NCI-H69 (cell line): Measurements from ENCODE around the gene ASCC3.
"Not testable (repeated sequence)": the region's sequence is repeated elsewhere in the genome, so short reads cannot be mapped to it uniquely, and the experiment has no call there.

Experiments used
- DNase-seq: peaks from one replicate; lab custom pipeline; 2025; lab: John Stamatoyannopoulos, UW

ASCC3 gene

DNA sequence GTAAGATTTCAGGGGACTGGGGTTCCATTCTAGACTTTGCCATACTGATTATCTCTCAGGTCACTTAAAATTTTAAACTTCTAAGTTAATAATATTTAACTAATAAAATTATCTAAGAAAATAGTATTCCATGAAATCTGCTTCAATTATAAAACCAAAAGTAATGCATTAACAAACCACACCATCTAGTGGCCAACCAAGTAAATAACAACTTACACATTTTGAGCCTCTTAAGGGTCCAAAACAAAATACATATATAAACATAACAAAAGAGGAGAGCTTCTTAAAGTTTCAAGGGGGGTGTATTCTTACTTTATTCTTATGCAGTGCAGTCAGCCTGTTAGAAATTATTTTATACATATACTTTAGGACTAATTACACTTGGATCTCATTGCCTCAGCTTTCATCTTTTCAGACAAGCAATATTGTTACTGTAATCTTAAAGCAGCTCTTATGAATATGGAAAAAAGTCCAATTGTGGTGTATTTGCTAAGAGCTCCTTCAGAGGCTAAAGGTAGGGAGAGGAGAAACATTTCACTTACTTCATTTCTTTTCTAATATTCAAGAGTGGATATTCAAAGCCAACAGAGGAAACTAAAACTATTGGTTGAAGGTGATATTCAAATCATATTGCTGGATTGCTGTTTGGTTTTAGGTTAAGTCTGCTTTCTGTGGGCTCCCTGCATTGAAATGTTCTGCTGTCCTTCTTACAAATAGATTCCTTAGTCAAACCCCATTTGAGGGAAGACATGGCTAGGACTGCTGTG is 216.7 kb downstream of the ASCC3 start:
- peak; percentile 65 for DNase-seq

DNA sequence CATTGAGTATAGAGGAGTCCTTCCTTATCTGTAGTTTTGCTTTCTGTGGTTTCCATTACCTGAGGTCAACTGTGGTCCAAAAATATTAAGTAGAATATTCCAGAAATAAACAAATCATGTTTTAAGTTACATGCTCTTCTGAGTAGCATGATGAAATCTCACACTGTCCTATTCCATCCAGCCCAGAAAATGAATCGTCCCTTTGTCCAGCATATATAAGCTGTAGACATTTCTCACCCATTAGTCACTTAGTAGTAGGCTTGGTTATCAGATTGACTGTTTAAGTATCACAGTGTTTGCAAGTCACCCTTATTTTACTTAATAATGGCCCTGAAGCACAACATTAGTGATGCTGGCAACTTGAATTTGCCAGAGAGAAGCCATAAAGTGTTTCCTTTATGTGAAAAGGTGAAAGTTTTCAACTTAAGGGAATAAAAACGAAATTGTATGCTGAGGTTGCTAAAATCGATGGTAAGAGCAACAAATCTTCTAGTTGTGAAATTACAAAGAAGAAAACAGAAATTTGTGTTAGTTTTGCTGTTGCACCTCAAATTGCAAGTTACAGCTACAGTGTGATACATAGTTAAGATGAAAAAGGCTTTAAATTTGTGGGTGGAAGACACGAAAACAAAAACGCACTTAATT is 217.8 kb downstream of the ASCC3 start:
- no peak for DNase-seq

DNA sequence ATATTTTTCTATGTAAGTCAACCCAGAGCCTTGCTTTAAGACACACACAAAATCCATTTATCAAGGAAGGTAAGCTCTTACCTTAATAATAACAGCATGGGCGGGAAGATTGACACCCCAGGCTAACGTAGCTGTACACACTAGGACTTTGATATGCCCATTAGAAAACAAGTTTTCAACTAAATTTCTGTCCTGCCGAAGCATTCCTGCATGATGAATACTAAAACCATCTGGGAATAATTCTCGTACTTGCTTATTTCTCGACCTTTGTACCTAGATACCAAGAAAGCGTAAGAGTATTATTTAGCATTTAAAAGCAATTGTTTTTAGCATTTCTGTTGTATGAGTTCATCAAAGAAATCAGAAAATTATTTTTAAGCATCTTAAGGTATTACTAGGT is 218.9 kb downstream of the ASCC3 start:
- DNase-seq: no peak

DNA sequence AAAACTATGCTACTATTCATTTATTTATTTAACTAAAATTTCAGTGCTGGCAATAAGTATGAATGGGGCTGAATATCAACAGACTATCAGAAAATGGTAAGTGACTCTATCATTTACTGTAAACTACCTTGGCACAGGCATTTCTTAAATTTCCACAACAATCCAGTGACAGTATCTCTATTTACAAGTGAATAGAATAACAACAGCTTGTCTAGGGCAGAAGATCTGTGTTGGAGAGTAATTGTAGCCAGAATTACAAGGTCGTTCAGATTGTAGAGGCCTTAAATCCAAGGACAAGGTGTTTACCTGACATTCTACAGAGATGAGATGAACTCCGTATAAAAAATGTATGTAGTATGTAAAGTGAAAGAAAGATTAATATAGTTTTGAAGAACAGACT is 222.6 kb downstream of the ASCC3 start:
- DNase-seq: peak; percentile 42

DNA sequence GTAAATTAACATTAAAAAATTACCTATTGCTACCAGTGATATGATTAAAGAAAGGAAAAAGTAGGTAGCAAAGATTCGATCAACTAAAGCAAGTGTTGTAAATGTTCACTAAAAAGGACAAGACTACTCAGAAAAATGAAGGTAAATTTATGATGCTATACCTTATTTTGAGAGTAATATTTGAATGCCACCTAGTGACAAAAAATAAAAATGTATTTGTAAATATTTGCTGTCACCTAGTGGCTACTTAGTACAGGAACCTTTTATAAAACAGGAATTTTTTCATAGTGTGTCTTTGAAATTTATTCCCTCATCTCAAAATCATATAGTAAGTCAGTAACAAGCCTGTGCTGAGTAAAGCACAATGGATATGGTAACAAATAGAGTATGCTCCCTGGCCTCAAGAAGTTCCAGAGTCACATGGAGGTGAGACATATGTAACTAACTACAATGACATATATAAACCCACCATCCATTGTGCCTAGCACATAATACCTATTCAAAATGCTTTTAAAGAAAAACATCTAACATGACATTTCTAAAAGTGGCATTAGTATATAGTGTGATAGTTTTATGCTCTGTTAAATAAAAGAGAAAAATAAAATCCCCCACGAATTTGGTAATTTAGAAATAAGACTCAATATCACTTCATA is 223.3 kb downstream of the ASCC3 start:
- DNase-seq: peak; percentile 89

DNA sequence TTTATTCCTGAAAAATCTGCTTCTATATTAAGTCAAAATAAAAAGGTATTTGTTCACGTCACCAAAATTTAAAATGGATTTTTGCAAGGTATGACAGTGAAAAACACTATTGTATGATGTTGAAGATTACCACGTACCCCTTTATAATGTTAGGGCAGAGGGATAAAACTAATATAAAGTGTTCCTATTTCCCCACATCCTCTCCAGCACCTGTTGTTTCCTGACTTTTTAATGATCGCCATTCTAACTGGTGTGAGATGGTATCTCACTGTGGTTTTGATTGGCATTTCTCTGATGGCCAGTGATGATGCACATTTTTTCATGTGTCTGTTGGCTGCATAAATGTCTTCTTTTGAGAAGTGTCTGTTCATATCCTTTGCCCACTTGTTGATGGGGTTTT is 240.0 kb downstream of the ASCC3 start:
- DNase-seq: not testable (repeated sequence)

DNA sequence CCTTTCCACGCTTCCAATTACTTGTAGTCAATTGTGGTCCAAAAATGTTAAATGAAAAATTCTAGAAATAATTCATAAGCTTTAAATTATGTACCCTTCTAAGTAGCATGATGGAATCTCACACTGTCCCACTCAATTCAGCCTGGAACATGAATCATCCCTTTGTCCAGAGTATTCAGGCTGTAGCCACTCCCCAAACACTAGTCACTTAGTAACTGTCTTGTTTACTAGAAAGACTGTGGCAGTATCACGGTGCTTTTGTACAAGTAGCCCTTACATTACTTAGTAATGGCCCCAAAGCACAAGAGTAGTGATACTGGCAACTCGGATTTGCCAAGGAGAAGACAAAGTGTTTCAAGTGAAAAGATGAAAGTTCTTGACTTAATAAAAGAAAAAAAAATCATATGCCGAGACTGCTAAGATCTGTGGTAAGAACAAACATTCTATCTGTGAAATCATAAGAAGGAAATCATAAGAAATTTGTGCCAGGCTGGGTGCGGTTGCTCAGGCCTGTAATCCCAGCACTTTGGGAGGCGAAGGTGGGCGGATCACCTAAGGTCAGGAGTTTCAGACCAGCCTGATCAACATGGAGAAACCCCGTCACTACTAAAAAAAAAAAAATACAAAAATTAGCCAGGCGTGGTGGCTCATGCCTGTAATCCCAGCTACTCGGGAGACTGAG is 247.9 kb downstream of the ASCC3 start:
- peak; percentile 10 for DNase-seq

DNA sequence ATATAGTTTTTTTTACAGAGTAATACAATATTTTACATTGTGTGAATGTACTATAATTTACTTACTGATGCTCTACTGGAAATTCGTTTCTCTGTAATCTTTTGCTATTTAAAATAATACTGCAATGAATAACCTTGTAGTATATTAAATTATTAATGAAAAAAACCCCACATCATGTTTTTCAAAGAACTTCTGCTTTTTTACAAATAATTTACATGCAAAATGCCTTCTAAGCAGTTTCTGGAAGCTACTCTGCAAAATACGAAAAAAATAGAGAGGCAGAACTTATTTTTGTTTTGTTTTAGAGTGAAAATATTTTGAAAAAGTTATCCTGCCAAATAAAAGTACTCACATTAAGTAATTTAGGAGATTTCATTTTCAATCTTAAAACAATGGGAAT is 250.6 kb downstream of the ASCC3 start:
- no peak for DNase-seq

DNA sequence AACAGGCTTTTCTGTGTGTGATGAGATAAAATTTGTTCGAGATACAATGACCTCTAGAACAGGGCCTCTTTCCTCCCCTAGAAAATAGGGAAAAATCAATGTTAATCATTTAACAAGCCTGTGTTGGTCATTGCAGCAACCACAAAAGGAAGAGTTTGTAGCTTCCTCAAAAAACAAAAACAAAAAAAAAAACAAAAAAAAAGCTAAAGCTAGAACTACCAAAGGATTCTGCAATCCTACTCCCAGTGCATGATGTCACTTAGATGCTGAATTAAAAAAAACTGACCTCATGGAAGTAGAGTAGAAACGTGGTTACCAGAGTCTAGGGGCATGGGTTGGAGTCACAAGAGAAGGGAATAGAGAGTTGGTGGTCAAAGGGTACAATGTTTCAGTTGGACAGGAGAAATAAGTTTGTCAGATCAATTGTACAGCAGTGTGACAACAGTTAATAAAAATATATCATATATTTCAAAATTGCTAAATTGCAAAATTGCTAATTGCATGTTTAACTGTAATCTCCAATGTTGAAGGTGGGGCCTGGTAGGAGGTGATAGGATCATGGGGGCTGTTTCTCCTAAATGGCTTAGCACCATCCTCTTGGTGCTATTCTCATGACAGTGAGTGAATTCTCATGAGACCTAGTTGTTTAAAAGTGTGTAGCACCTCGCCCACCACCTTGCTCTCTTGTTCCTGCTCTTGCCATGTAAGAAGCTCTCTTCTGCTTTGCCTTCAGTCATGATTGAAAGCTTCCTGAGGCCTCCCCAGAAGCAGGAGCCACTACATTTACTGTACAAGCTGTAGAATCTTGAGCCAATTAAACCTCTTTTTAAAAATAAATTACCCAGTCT is 253.0 kb downstream of the ASCC3 start:
- no peak for DNase-seq

DNA sequence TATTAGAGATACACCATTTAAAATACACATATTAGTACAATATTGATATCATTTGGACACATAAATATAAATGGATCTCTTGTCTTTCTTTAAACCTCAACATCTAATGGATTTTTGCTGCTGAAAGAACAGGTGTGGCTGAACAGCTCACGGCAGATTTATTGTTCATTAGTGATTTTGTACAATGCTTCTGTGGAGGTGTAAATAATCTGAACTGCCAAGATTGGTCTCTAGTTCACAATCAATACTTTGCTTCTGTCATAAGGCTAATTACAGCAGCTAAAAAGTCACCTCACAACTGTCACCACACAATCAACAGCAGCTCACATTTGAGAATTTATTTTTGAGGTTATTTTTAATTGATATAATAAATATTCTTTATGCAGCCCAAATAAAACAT is 254.4 kb downstream of the ASCC3 start:
- peak; percentile 68 for DNase-seq

DNA sequence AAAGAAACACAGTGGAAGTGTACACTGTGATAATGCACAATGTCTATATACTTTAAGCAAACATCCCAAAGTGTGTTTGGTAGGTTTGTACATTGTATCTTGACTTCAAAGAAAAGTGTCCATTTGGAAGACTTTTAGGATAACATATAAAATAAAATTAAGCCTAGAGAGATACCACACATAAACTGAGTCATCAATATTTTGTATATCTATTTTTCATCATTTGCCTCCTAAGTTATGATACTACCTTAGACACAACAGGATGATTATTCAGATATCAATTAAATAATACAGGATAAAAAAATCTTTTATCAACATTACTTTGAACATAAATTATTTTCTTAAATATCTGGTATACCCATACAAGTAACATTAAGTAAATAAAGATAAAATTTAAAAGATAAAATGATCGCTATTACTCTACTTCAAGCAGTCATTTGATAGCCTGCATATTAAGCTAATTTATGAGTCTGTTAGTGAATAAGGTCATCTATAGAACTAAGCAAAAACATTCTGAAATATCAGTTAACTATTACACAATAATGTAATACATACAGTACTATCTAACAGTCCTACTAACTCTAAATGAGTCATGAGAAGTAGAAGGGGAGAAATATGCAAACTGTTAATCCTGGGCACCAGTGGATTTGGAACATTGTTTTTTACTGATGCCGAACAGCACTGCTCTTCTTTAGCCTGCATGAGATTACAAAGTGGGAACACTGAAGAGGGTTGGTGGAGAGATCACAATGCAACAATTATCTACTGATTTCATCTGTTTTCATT is 258.0 kb downstream of the ASCC3 start:
- no peak for DNase-seq

DNA sequence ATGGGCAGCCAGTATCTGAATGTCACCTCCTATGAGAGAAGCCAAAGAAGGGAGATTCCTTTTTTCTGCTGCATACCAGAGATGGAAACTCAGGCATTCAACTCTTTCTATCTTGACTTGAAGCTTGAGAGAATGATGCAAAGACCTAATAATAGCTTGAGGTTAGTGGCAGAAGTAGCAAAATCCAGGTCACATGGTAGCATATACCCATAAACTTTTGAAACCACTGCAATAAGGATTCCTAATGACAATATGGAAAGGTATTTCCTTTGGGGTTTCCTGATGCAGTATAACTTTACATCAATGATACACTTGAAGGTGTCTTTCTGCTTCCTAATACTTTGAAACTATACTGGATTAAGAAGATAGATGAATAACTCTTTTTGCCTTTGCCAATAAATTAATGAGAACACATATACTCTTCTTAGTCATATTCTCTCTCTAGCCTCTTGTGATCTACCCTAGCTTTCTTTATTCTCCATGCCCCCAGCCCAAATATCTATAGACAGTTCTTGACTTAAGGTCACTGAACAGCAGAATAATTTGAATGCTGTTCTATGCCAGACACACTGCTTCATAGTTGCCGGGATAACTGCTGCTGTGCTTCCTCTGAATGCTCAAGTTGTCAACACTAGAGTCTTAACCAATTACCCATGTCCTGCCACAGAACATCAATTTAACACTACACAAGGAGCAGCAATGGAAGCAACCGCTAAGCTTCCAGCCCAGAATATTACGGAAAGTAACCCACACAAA is 260.9 kb downstream of the ASCC3 start:
- no peak for DNase-seq

DNA sequence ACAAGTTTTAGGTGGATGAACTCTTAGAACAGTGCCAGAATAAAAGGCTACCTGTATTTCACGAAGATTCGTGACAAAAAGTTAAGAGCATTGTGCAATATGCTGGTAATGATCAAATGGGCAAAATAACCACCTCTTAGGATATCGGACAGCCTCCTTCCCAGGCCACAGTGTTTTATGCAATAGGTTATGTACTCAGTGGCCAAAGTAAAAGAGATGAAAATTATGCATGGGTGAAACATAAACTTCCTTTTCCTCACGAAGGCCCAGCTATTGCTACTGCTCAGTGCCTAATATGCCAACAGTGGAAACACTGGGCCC is 262.8 kb downstream of the ASCC3 start:
- no peak for DNase-seq

DNA sequence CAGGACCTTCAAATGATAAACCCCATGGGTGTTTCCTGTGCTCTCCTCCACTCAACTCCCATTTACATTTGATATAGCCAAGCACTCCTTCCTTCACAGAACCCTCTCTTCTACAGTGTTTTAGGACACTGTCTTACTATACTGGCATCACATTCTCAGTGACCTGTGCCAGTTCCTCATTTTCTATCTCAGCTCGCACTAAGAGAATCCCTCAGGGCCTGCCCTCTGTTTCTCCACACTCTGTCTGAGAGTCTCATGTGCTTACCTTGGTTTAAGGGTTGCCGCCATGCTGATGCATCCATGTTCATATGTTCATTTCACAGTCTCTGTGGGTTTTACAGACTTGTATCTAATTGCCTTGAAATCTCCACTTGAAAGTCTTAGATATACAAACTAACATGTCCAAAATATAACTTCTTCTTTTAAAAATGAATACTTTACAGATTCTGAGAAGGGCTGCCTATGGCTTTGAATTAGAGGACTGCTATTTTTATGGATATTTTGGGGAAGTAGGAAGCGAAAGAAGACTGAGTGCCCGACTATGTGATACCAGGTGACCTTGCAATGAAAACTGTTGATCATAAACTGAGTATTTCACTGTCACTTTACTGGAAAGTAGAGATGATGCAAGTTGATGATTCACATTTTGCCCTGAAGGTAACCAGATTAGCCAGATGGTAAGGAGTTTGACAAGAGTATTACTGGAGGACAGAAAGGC is 263.3 kb downstream of the ASCC3 start:
- DNase-seq: peak; percentile 13

DNA sequence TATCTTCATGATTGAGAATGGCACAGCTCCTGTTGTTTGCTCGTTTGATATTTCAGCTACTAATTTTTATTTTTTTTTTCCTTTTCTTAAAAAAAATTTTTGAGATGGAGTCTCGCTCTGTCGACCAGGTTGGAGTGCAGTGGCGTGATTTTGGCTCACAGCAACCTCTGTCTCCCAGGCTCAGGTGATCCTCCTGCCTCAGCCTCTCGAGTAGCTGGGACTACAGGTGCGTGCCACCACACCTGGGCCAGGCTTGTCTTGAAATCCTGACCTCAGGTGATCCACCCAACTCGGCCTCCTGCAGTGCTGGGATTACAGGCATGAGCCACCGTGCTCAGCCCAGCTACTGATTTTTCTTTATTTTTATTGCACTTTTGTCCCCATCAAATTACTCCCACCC is 266.2 kb downstream of the ASCC3 start:
- DNase-seq: no peak

DNA sequence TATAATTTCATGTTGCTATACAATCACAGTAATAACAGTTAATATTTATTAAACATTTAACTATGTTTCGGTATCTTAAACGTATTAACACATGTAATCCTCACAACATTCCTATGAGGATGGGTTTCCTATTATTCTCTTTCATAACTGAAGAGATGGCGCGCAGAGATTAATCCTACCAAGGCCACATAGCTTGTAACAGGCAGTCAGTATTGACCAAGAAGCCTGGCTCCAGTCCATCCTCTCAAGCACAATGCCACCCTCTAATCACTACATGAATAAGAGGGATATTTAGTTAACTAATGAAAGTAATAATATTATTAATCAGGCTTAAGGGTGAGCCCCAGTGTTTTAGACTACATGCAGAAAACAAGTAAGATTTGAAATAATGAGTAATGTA is 266.7 kb downstream of the ASCC3 start:
- no peak for DNase-seq

DNA sequence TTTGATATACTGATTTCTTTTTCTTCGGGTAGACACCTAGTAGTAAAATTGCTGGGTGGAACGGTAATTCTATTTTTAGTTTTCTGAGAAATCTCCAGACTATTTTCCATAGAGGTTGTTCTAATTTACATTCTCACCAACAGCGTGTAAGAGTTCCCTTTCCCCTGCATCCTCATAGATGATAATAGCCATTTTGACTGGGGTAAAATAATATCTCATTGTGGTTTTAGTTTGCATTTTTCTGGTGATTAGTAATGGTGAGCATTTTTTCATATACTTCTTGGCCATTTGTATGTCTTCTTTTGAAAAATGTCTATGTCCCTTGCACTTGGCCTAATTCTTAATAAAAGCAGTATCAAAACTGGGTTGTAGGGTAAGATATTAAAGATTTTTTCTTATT is 267.5 kb downstream of the ASCC3 start:
- no peak for DNase-seq

DNA sequence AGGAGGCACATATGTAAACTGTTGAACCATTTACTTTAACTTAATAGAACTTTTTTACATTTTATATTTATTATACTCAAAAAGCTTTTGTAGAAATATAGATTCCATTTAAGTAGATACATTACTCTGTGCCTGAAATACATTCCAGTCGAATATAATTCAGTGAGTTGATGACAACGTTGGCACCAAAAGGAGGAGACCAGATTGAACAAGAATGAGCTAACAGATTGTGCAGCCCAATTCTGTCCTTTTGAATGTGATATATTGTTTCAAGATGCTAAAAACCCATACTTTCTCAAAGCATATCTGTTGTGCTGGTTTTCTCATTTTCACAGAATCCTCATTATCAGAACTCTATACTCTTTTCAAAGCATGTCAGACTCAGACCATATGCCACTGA is 269.0 kb downstream of the ASCC3 start:
- peak; percentile 34 for DNase-seq

DNA sequence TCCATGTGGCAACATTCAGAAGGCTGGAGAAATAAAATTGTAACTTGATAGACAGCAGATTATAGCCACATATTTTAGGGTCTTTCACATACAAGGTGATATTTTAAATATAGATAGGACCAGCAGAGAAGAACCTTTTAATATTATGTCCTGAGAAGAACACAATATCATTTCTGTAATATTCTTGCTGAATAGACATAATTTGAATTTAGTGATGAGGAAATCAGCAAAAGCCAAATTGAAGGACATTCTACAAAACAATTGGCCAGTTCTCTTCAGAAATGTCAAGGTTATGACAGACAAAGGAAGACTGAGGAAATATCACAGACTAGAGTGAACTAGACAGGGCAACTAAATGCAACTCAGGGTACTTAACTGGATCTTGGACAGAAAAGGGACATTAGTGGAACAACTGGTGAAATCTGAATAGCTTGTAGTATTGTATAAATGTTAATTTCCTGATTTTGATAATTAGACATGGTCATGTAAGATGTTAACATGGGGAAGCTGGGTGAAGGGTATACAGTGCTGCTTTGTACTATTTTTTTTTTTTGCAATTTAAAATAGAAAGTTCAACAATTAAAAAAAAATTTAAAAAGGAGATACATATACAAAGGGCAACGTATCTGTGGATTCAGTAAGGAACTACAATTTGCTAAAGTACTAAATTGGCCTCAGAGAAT is 281.9 kb downstream of the ASCC3 start:
- no peak for DNase-seq
